K562 (cell line): ENCODE data around the gene DNASE2. TPM values are rescaled to one million over a fixed set of nuclear protein-coding genes. Genes with fewer than 3 reads are reported as not detected.

Source experiments
- ARID2 ChIP-seq: fragments of 450-650 bp; IDR thresholded peaks from 2 replicates; pipeline ENCODE4 v1.6.1; 2017; ENCODE audit warnings: antibody characterized with exemption, mild to moderate bottlenecking
- BCOR ChIP-seq: fragments of 450-650 bp; IDR thresholded peaks from 2 replicates; pipeline ENCODE4 v1.6.1; 2016
- CBFA2T2 ChIP-seq: fragments of 450-650 bp; conservative IDR thresholded peaks from 2 replicates; pipeline ENCODE4 v1.6.1; 2017; ENCODE audit warnings: mild to moderate bottlenecking
- DPF2 ChIP-seq: fragments of 450-650 bp; IDR thresholded peaks from 2 replicates; pipeline ENCODE4 v1.6.1; 2016
- ETV1 ChIP-seq: fragments of 450-650 bp; conservative IDR thresholded peaks from 2 replicates; pipeline ENCODE4 v1.6.1; 2016; ENCODE audit warnings: missing genetic modification characterization, control low read depth, low read depth, missing compliant biosample characterization
- EWSR1 ChIP-seq: fragments of 450-650 bp; IDR thresholded peaks from 2 replicates; pipeline ENCODE4 v1.6.1; 2018; ENCODE audit warnings: borderline replicate concordance, mild to moderate bottlenecking, low read depth, moderate library complexity; ENCODE audit not compliant: partially characterized antibody
- MEF2D ChIP-seq: conservative IDR thresholded peaks from 2 replicates; pipeline ENCODE4 v1.6.1; 2016; ENCODE audit warnings: low read depth, missing genetic modification characterization, missing compliant biosample characterization
- NBN ChIP-seq: fragments of 450-650 bp; IDR thresholded peaks from 2 replicates; pipeline ENCODE4 v1.6.1; 2016; ENCODE audit warnings: low read depth, mild to moderate bottlenecking
- PHB ChIP-seq: fragments of 250-450 bp; sonication (Bioruptor Pico); IDR thresholded peaks from 2 replicates; pipeline ENCODE4 v1.5.0; 2021
- POLR2A ChIP-seq: fragments of 450-650 bp; conservative IDR thresholded peaks from 2 replicates; pipeline ENCODE4 v1.6.1; 2016
- POLR2G ChIP-seq: fragments of 200-400 bp; formaldehyde crosslinking; IDR thresholded peaks from 2 replicates; pipeline ENCODE4 v1.6.1; 2017; ENCODE audit warnings: low read depth, mild to moderate bottlenecking, antibody characterized with exemption, low read length, moderate library complexity
- RERE ChIP-seq: sonication (generic); formaldehyde crosslinking; IDR thresholded peaks from 2 replicates; pipeline ENCODE4 v1.8.0; 2023; ENCODE audit warnings: missing genetic modification reagents, mild to moderate bottlenecking, borderline replicate concordance
- RFX1 ChIP-seq: fragments of 450-650 bp; IDR thresholded peaks from 2 replicates; pipeline ENCODE4 v1.6.1; 2016; ENCODE audit warnings: mild to moderate bottlenecking, moderate library complexity
- TFAM ChIP-seq: fragments of 250-450 bp; sonication (Bioruptor Pico); conservative IDR thresholded peaks from 2 replicates; pipeline ENCODE4 v1.5.0; 2021; ENCODE audit warnings: mild to moderate bottlenecking, moderate library complexity
- THRAP3 ChIP-seq: fragments of 450-650 bp; IDR thresholded peaks from 2 replicates; pipeline ENCODE4 v1.6.1; 2016; ENCODE audit warnings: mild to moderate bottlenecking, inconsistent platforms, borderline replicate concordance
- ZNF436 ChIP-seq: fragments of 250-450, 450-650 bp; sonication (Bioruptor Pico); formaldehyde crosslinking; IDR thresholded peaks from 2 replicates; pipeline ENCODE4 v1.7.0; 2020; ENCODE audit warnings: mild to moderate bottlenecking
- polyA plus RNA-seq, 8 experiments: library from polyadenylated mRNA; depleted of rRNA in 4 of 8; stranded (reverse) in 5 of 8; unstranded in 3 of 8; fragments of >200 nt; fragmentation: Nextera tagmentation in 2 of 8; fragmentation: Illumina TruSeq in 1 of 8; extraction: Ambion mirVana in 2 of 8; extraction: Trizol in 1 of 8; gene quantifications; 2 replicates each; pipeline versions ENCODE4 v1.2.1 to v1.2.3, GENCODE V29; 2011 to 2014; ENCODE audit warnings: inconsistent platforms in 1 of 8, missing spikeins in 1 of 8
- total RNA-seq, 7 experiments: library from RNA; depleted of rRNA in 6 of 7; stranded (reverse); fragments of >200 nt in 6 of 7; fragmentation: Illumina TruSeq in 2 of 7; extraction: Trizol in 2 of 7; gene quantifications; 2 replicates each; pipeline versions ENCODE4 v1.2.1 to v1.2.3, GENCODE V29; 2011 to 2021; ENCODE audit warnings: low replicate concordance in 1 of 7
- TF ChIP-seq, protein P1 (sequence below): sonication (generic); formaldehyde crosslinking; IDR thresholded peaks from 2 replicates; pipeline ENCODE4 v1.9.0; 2022; ENCODE audit warnings: mild to moderate bottlenecking, missing genetic modification reagents
- TF ChIP-seq, protein P2 (sequence below): fragments of 200-400 bp; formaldehyde crosslinking; IDR thresholded peaks from 2 replicates; pipeline ENCODE4 v1.6.1; 2017; ENCODE audit warnings: mild to moderate bottlenecking, low read depth, low read length, moderate library complexity

Gene DNASE2
- total and polyA plus RNA-seq, 9 of the 15 experiments (the other 6 are each of a cell fraction or from before 2014, with no cell fraction given): 4.4 to 27.0 (median 20.2) TPM

DNA sequence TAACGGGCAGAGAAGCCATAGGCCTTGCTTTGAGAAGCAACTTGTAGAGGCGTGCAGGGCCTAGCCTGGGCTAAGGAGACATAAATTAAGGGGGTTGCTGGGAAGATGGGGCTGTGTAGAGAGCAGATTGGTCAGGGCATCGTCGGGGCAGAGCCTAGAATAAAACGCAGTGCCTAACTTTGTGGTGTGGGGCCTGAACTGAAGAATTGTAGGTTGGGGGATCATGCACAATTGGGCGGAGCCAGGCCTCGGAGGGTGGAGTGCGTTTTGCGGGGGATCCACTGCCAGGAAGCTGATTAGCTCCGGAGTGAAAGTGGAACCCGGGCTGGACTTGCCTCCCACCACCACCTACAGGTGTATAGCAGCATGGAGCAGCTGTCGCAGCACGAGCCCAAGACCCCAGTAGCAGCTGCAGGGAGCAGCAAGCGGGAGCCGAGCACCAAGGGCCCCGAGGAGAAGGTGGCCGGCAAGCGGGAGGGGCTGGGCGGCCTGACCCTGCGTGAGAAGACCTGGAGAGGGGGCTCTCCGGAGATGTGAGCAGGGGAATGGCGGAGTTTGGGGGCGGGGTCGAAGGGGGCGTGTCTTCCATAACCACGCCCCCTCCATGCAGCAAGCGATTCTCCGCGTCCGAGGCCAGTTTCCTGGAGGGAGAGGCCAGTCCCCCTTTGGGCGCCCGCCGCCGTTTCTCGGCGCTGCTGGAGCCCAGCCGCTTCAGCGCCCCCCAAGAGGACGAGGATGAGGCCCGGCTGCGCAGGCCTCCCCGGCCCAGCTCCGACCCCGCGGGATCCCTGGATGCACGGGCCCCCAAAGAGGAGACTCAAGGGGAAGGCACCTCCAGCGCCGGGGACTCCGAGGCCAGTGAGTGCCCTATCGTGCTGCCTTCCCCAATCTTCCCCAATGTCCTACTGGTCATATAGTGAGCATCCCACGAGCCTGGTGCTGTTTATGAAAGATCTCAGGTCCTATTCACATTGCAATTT, 13.8 kb downstream of the DNASE2 start (continued):
- TF ChIP-seq DPF2: no peak; the same call in 1 of the 2 replicates
- TF ChIP-seq POLR2A: peak; percentile 59
- no peak for TF ChIP-seq RFX1
- no peak for TF ChIP-seq ETV1 (tag)
- no peak for TF ChIP-seq ZNF436
- TF ChIP-seq, protein P1, sequence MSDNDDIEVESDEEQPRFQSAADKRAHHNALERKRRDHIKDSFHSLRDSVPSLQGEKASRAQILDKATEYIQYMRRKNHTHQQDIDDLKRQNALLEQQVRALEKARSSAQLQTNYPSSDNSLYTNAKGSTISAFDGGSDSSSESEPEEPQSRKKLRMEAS: no peak
- no peak for TF ChIP-seq ARID2
- TF ChIP-seq CBFA2T2: no peak
- TF ChIP-seq TFAM (CRISPR knock-in tag): no peak
- no peak for TF ChIP-seq NBN
- no peak for TF ChIP-seq RERE (CRISPR knock-in tag)
- TF ChIP-seq BCOR: no peak
- TF ChIP-seq EWSR1: no peak
- no peak for TF ChIP-seq PHB
- TF ChIP-seq, protein P2, sequence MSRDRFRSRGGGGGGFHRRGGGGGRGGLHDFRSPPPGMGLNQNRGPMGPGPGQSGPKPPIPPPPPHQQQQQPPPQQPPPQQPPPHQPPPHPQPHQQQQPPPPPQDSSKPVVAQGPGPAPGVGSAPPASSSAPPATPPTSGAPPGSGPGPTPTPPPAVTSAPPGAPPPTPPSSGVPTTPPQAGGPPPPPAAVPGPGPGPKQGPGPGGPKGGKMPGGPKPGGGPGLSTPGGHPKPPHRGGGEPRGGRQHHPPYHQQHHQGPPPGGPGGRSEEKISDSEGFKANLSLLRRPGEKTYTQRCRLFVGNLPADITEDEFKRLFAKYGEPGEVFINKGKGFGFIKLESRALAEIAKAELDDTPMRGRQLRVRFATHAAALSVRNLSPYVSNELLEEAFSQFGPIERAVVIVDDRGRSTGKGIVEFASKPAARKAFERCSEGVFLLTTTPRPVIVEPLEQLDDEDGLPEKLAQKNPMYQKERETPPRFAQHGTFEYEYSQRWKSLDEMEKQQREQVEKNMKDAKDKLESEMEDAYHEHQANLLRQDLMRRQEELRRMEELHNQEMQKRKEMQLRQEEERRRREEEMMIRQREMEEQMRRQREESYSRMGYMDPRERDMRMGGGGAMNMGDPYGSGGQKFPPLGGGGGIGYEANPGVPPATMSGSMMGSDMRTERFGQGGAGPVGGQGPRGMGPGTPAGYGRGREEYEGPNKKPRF: no peak
- TF ChIP-seq MEF2D (tag): no peak
- TF ChIP-seq POLR2G: peak; percentile 80
- TF ChIP-seq THRAP3: no peak
